ENCODE data around the gene GAST. TPM values are rescaled to one million over a fixed set of nuclear protein-coding genes. Genes with fewer than 3 reads are reported as not detected.
A peak's percentile ranks its signal among the peaks of the same experiment; 100 is the strongest.
"Not testable (repeated sequence)": the region's sequence is repeated elsewhere in the genome, so short reads cannot be mapped to it uniquely, and the experiment has no call there.

The GAST gene
- total RNA-seq, 2 experiments from 2014 or later = not detected

DNA sequence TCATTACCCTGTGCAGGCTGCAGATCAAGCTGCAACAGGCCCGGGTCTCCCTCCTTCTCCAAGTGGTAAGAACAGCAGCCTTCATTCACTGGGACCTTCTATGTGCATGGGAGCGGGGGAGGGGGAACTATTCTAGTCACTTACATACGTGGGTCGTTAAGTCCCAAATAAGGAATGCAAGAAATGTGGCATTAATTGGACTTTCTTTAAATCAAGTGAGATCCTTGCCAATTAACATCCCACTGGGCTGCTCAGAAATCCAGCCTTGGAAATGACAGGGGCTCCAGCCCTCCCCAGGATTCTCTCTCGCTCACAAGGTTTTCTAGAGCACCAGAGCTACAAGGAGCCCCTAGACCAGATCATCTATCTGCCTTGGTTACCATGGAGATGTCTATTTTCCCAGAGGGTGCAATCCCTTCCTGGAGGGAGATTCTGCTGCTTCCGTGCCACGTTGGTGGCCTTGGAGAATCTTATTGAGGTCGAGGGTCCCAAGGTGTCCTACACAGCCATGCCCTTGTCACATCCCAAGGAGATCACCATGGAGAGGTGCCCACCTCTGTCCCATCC is 28.6 kb upstream of the GAST start:
- peaks cover under 1% of the 10 kb centered on the region for H3K36me3 Mint-ChIP-seq (ENCODE audit: low read depth)
- H3K4me1 Mint-ChIP-seq = peaks cover 21% of the 10 kb centered on the region
- intact Hi-C loops (cut with DNase I, micrococcal nuclease) = no loop called here
- no peak overlapping the region for H3K4me3 Mint-ChIP-seq
- ATAC-seq = no peak
- ChIA-PET POLR2A (no interaction called here), CTCF (no interaction called here)
- DNase-seq = no peak
- no peaks in the 10 kb centered on the region for H3K27me3 Mint-ChIP-seq
- H3K27ac Mint-ChIP-seq = no peak overlapping the region
- H3K9me3 Mint-ChIP-seq (ENCODE audit: low read depth) = no peaks in the 10 kb centered on the region

DNA sequence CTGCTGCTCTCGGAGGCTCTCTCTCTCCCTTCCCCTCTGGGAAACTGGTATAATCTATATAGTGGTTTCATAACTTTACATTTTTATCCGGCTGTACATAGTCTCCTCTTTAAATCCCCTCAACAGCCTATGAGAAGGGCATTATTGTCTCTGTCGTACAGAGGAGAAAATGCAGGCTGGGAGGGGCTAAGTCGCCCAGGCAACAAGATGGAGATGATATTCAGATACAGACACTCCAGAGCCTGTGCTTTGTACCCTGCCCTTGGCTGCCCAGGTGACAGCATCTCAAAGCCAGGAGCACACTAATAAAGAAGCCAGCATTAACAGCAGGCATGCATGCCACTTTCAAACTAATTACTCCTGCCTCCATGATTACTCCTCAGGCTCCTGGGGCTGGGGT is 28.1 kb upstream of the GAST start:
- Mint-ChIP-seq H3K36me3 (ENCODE audit: low read depth) (peaks cover 4% of the 10 kb centered on the region), H3K9me3 (ENCODE audit: low read depth) (no peaks in the 10 kb centered on the region), H3K27me3 (no peaks in the 10 kb centered on the region), H3K27ac (no peak overlapping the region), H3K4me1 (peaks cover 16% of the 10 kb centered on the region), H3K4me3 (no peak overlapping the region)
- ChIA-PET POLR2A (no interaction called here), CTCF (no interaction called here)
- ATAC-seq (no peak), DNase-seq (no peak)
- intact Hi-C loops (cut with DNase I, micrococcal nuclease) = no loop called here

DNA sequence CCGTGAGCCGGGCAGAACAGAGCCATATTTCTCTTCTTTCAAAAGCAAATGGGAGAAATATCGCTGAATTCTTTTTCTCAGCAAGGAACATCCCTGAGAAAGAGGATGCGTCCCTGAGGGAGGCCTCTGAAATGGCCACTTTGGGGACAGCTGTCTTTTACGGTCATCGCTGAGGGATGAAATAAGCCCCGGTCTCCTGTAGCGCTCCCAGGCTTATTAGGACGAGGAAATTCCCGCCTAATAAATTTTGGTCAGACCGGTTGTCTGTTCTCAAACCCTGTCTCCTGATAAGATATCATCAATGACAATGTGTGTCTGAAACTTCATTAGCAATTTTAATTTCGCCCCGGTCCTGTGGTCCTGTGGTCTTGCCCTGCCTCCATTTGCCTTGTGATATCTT is 26.4 kb upstream of the GAST start:
- H3K27me3 Mint-ChIP-seq; H3K4me3 Mint-ChIP-seq; H3K9me3 Mint-ChIP-seq (ENCODE audit: low read depth); ATAC-seq; POLR2A ChIA-PET; DNase-seq; H3K27ac Mint-ChIP-seq; H3K4me1 Mint-ChIP-seq: not testable (repeated sequence)
- intact Hi-C loops (cut with DNase I, micrococcal nuclease) = loop anchor here in 1 of 2 experiments (5.0 kb wide), 1 partner anchor 1312 kb away; the partner anchor contains the start of gene RPL27
- CTCF ChIA-PET = interaction anchor here (1.5 kb wide), 1 partner anchor 10 kb away, joined by 4 read pairs; no protein-coding TSS in a partner anchor
- peaks cover 21% of the 10 kb centered on the region for H3K36me3 Mint-ChIP-seq (ENCODE audit: low read depth)

DNA sequence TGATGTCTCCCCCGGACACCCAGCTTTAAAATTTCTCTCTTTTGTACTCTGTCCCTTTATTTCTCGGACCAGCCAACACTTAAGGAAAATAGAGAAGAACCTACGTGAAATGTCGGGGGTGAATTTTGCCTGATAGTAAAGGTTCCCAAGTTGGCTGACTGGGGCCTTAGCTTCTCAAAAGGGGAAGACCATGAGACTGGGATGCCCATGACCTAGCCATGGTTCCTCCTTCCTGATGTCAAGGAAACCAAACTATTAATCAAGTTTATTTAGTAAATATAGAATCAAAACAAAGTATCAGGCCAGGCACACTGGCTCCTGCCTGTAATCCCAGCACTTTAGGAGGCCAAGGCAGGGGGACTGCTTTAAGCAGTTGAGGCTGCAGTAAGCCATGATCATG is 25.9 kb upstream of the GAST start:
- H3K4me3 Mint-ChIP-seq = no peak overlapping the region
- H3K27me3 Mint-ChIP-seq = no peaks in the 10 kb centered on the region
- no peak for ATAC-seq
- H3K27ac Mint-ChIP-seq = no peak overlapping the region
- POLR2A ChIA-PET = no interaction called here
- H3K4me1 Mint-ChIP-seq = peaks cover 13% of the 10 kb centered on the region
- intact Hi-C loops (cut with DNase I, micrococcal nuclease) = loop anchor here in 1 of 2 experiments (5.0 kb wide), 1 partner anchor 1311 kb away; the partner anchor contains the start of gene RPL27
- H3K36me3 Mint-ChIP-seq (ENCODE audit: low read depth) = peaks cover 26% of the 10 kb centered on the region
- no peaks in the 10 kb centered on the region for H3K9me3 Mint-ChIP-seq (ENCODE audit: low read depth)
- CTCF ChIA-PET = interaction anchor here (1.5 kb wide), 1 partner anchor 9 kb away, joined by 4 read pairs; no protein-coding TSS in a partner anchor
- no peak for DNase-seq

DNA sequence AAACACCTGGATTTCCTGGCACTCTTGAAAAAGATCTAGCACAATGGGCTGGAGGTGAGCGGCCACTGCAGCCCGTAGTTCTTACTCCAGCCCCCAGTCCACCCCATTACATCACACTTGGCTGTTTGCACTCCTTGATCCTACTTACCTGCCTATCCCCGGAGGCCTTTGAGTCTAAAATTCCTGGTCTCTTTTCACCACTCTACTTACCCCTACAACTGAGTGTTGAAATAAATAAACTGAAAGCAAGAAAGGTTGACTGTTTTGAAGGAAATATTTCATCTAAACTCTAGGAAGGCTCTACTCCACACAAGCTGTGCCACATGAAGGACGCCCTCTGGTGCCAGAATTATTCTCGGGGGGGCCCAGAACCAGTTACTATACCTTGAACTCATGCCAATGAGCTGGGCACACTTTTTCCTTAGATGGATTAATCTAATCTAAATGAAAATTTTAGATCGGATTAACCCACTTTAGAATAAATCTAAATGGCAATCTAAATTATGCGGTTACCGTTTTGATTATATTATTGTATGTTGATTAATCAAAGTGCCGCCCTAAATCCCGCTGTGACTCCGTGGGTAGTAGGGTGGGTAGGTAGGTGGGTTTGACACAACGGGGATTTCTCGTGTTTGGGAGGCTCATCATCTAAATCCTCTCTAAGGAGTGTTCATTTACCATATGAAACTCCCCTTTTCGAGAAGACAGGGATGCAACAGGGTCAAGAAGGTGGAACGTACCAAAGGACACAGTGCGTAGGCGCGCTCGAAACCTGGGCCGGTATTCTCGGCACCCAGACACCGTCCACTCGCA is 24.1 kb upstream of the GAST start:
- POLR2A ChIA-PET = interaction anchor here (0.6 to 7.3 kb wide), 20 partner anchors 9 to 1679 kb away, joined by 3 to 147 read pairs (median 5); partner anchors contain the start of genes ACLY, JUP, KLHL11 and TOP2A
- H3K36me3 Mint-ChIP-seq (ENCODE audit: low read depth) = peaks cover 42% of the 10 kb centered on the region
- H3K4me3 Mint-ChIP-seq = peak overlapping the region; percentile 97
- CTCF ChIA-PET = interaction anchor here (0.6 to 6.4 kb wide), 11 partner anchors 9 to 1484 kb away, joined by 3 to 64 read pairs (median 5); no protein-coding TSS in a partner anchor
- no peaks in the 10 kb centered on the region for H3K27me3 Mint-ChIP-seq
- ATAC-seq (peak; percentile 3), DNase-seq (peak; percentile 76)
- H3K27ac Mint-ChIP-seq = peak overlapping the region; percentile 95
- H3K4me1 Mint-ChIP-seq = peaks cover 20% of the 10 kb centered on the region
- intact Hi-C loops (cut with DNase I, micrococcal nuclease) = loop anchor here (1.0 to 5.0 kb wide), 9 partner anchors 9 to 1587 kb away; partner anchors contain the start of genes NR1D1 (in 1 of the 2), ODAD4 (in 1 of the 2) and RPL27 (in 1 of the 2)
- no peaks in the 10 kb centered on the region for H3K9me3 Mint-ChIP-seq (ENCODE audit: low read depth)

DNA sequence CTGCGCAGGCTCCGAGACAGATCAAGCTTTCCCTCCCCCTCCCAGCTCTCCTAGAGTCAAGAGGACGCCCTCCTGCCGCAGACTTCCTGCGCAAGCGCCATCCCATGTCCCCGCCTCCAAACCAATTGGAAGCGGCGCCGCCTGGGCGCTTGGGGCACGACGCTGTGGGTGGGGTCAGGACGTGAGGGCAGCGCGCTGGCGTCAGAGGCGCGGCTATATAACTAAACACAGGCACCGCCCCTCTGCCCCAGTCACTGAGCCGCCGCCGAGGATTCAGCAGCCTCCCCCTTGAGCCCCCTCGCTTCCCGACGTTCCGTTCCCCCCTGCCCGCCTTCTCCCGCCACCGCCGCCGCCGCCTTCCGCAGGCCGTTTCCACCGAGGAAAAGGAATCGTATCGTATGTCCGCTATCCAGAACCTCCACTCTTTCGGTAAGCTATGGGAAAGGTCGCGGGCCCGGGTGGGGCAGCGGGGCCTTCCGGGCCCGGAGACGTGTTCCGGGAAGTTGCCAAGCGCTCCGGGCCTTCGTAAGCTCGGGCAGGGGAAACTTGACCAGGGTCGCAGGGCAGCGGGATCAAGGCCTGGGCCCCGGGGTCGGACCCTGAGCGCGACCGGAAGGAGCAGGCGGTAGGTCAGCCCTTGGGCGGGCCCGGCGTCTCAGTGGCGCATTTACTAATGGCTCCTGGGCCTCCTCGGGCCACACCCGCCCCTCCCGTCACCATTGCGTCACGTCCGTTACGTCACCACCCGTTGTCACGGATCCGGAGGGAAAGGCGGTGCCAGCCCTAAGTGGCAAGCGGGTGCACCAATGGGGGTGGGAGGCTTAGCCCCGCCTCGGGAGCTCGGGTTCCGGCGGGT is 23.3 kb upstream of the GAST start, which contains the start of gene EIF1:
TSS of gene EIF1 (plus strand) at position 245 of the 856 bp plus-strand sequence. CDS start at position 399, 154 bp downstream.
- DNase-seq (peak; percentile 100), ATAC-seq (peak; percentile 81)
- Mint-ChIP-seq H3K27ac (peak within 1 kb of the TSS; percentile 95), H3K9me3 (ENCODE audit: low read depth) (no peaks in the 10 kb centered on the region), H3K4me3 (peak within 1 kb of the TSS; percentile 97), H3K4me1 (peaks cover 20% of the 10 kb centered on the region), H3K36me3 (ENCODE audit: low read depth) (peaks cover 42% of the 10 kb centered on the region), H3K27me3 (no peaks in the 10 kb centered on the region)
- intact Hi-C loops (cut with DNase I, micrococcal nuclease) = loop anchor here (1.0 to 5.0 kb wide), 12 partner anchors 10 to 1588 kb away; partner anchors contain the start of genes CDC6 (in 1 of the 2), DNAJC7 (in 1 of the 2), NR1D1 (in 1 of the 2) and ODAD4 (in 1 of the 2)
- ChIA-PET POLR2A (interaction anchor here (0.6 to 7.3 kb wide), 27 partner anchors 10 to 1679 kb away, joined by 3 to 147 read pairs (median 4); partner anchors contain the start of genes ACLY, JUP, KLHL11 and TOP2A), CTCF (interaction anchor here (0.6 to 6.4 kb wide), 16 partner anchors 9 to 1483 kb away, joined by 3 to 64 read pairs (median 4); partner anchors contain the start of gene KRTAP16-1)

DNA sequence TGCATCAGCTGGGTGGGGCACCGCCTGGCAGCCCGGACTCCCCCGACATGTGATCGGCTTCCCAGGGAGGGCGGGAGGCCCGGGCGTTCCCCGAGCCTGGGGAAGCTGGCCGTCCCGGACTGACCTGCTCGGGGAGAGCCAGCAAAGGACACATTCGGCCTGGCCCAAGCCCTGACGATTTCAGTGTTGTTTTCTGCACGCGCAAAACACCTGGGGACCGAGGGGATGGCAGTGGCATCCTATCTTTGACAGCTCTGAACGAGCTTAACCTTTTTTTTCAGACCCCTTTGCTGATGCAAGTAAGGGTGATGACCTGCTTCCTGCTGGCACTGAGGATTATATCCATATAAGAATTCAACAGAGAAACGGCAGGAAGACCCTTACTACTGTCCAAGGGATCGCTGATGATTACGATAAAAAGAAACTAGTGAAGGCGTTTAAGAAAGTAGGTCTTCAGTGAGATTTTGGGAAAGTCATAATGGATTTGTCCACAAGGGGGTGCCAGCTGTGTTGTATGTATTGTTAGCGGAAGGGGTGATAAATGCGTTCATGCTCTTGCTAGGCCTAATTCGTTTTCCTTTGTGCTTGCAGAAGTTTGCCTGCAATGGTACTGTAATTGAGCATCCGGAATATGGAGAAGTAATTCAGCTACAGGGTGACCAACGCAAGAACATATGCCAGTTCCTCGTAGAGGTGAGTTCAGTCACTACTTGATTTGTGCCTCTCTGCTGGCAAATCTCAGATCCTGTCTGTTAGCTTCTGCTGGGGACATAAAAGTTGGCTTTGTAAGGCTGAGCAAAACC is 22.4 kb upstream of the GAST start:
- POLR2A ChIA-PET = interaction anchor here (0.6 to 7.3 kb wide), 15 partner anchors 10 to 1406 kb away, joined by 3 to 147 read pairs (median 5); partner anchors contain the start of gene ACLY
- Mint-ChIP-seq H3K27me3 (no peaks in the 10 kb centered on the region), H3K4me3 (peak overlapping the region; percentile 97), H3K36me3 (ENCODE audit: low read depth) (peaks cover 42% of the 10 kb centered on the region), H3K4me1 (peaks cover 20% of the 10 kb centered on the region), H3K27ac (peak overlapping the region; percentile 95), H3K9me3 (ENCODE audit: low read depth) (no peaks in the 10 kb centered on the region)
- ATAC-seq (no peak), DNase-seq (peak; percentile 76)
- intact Hi-C loops (cut with DNase I, micrococcal nuclease) = loop anchor here (1.0 to 5.0 kb wide), 7 partner anchors 230 to 1589 kb away; partner anchors contain the start of genes CDC6 (in 1 of the 2), DNAJC7 (in 1 of the 2), NR1D1 (in 1 of the 2) and RPL27 (in 1 of the 2)
- CTCF ChIA-PET = interaction anchor here (0.6 to 6.4 kb wide), 9 partner anchors 10 to 380 kb away, joined by 3 to 64 read pairs (median 5); partner anchors contain the start of gene KRTAP16-1

DNA sequence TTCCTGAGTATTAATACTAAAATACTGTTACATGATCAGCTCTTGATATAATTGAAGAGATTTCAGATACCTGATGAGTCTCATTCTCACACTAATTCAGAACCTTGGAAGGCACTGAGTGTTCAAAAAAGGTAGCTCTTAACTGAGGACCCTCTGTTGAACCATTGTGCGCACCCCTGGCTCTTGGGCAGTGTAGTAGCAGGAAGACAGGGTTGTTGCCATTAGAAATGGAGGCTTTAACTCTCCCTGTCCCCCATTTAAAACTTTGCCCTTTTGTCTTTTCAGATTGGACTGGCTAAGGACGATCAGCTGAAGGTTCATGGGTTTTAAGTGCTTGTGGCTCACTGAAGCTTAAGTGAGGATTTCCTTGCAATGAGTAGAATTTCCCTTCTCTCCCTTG is 21.6 kb upstream of the GAST start:
- Mint-ChIP-seq H3K4me1 (peaks cover 20% of the 10 kb centered on the region), H3K27ac (peak overlapping the region; percentile 95), H3K4me3 (peak overlapping the region; percentile 97), H3K27me3 (no peaks in the 10 kb centered on the region), H3K9me3 (ENCODE audit: low read depth) (no peaks in the 10 kb centered on the region), H3K36me3 (ENCODE audit: low read depth) (peaks cover 44% of the 10 kb centered on the region)
- ATAC-seq (no peak), DNase-seq (no peak)
- intact Hi-C loops (cut with DNase I, micrococcal nuclease) = no loop called here
- POLR2A ChIA-PET = interaction anchor here (0.6 to 7.3 kb wide), 6 partner anchors 11 to 1192 kb away, joined by 3 to 147 read pairs (median 6); partner anchors contain the start of gene ACLY
- CTCF ChIA-PET = interaction anchor here (0.6 to 6.4 kb wide), 6 partner anchors 11 to 121 kb away, joined by 3 to 64 read pairs (median 12); partner anchors contain the start of gene P3H4

DNA sequence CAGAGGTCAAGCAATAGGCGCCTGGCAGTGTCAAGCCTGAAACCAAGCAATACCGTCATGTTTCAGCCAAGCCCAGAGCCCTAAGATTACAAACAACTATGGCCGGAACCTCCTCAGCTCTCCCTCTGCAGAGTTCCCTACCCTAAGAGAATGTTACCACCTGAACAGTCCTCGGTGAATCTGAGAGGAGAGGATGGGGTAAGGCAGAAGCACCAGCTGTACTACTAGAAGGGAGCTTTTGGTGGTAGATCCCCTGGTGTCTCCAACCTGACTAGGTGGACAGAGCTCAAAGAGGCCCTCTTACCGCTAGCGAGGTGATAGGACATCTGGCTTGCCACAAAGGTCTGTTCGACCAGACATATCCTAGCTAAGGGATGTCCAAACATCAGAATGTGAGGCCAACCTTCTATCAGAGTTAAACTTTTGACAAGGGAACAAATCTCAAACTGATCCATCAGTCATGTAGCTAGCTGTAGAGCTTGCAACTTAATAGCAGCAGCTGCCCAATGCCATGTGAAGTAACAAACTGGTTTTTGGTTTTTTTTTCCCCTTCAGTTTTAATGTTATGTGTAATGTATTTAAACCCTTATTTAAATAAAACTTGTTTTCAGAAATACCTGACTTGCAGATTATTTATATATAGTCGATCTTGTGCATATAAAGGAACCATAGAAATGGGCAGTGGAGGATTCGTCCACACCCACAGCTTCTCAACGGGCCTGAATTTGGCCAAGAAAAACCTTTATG is 20.9 kb upstream of the GAST start:
- no peaks in the 10 kb centered on the region for H3K27me3 Mint-ChIP-seq
- peaks cover 46% of the 10 kb centered on the region for H3K36me3 Mint-ChIP-seq (ENCODE audit: low read depth)
- CTCF ChIA-PET = interaction anchor here (0.6 to 6.4 kb wide), 6 partner anchors 12 to 234 kb away, joined by 3 to 64 read pairs (median 11); partner anchors contain the start of gene P3H4
- H3K9me3 Mint-ChIP-seq (ENCODE audit: low read depth) = no peaks in the 10 kb centered on the region
- peak overlapping the region; percentile 97 for H3K4me3 Mint-ChIP-seq
- peaks cover 24% of the 10 kb centered on the region for H3K4me1 Mint-ChIP-seq
- no peak for DNase-seq
- intact Hi-C loops (cut with DNase I, micrococcal nuclease) = no loop called here
- POLR2A ChIA-PET = interaction anchor here (0.6 to 7.3 kb wide), 8 partner anchors 12 to 1314 kb away, joined by 3 to 147 read pairs (median 4); no protein-coding TSS in a partner anchor
- peak overlapping the region; percentile 95 for H3K27ac Mint-ChIP-seq
- no peak for ATAC-seq

All from activated CD4-positive, alpha-beta T cell treated with anti-CD3 and anti-CD28 coated beads for 36 hours (primary cell).